GM19372 (cell line): ENCODE results near the gene IDH3A.

Source experiments
- ATAC-seq: cut with Tn5 transposase; IDR thresholded peaks from one replicate; pipeline ENCODE4 v1.9.1; 2021; ENCODE audit warnings: mild to moderate bottlenecking, low read depth, moderate library complexity; ENCODE audit not compliant: unreplicated experiment

IDH3A gene

DNA sequence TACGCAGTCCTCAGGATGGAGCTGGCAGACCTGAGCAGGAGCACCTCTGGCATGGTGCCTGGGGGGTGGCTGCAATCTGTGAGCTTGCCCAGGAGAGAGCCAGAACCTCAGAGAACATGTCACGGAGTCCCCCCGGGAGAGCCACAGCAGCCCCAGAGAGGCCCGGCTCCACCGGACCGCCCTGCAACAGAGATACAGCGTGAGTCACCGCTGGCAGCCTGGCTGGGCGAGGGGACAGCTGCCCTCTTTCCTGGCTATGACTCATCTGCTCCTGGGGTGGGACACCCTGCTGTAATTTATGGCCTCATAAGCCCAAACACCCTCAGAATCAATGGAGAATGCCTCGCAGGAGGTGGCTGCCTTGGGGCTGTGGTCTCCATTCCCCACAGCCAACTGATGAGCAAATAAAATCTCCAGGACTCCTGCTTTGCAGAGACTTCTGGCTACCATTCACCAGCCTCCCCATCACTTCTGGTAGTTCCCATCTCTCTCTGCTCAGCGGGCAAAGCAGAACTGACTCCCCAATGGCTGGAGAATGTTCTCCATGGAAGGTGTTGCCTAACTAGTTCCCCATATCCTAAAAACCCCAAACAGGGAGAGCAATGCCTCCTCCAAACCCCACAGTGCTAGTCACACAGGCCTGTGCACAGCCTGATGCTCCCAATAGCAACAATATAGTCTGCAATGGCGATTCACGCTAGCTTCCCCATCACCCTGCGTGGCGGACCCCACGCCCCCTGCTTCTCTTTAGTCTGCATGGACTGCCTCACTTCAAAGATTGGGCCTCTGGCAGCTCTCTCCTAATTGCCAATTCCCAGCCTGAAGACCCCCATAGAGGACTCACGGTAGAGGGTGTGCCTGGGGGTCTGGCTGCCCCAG is 63.6 kb downstream of the IDH3A start:
- no peak for ATAC-seq

DNA sequence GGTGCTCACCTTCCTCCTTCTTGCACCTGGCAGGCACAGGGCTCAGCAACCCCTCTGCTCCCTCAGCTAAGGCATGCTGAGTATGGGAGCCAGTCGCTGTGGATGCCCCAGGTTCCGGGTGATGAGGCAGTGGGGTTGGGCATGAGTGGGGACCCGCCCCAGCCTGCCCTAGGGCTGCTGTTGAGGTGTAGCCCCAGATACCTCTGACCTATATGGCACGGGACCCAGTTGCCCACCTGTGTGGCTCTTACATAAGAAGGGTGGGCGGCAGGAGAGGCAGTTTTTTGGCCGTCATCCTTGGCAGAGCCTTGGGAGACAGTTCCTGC is 64.2 kb downstream of the IDH3A start:
- ATAC-seq: no peak

- ATAC-seq: no peak
Measured at GRCh38 chr15:78213956-78214355, 64.8 kb downstream of the IDH3A start.

DNA sequence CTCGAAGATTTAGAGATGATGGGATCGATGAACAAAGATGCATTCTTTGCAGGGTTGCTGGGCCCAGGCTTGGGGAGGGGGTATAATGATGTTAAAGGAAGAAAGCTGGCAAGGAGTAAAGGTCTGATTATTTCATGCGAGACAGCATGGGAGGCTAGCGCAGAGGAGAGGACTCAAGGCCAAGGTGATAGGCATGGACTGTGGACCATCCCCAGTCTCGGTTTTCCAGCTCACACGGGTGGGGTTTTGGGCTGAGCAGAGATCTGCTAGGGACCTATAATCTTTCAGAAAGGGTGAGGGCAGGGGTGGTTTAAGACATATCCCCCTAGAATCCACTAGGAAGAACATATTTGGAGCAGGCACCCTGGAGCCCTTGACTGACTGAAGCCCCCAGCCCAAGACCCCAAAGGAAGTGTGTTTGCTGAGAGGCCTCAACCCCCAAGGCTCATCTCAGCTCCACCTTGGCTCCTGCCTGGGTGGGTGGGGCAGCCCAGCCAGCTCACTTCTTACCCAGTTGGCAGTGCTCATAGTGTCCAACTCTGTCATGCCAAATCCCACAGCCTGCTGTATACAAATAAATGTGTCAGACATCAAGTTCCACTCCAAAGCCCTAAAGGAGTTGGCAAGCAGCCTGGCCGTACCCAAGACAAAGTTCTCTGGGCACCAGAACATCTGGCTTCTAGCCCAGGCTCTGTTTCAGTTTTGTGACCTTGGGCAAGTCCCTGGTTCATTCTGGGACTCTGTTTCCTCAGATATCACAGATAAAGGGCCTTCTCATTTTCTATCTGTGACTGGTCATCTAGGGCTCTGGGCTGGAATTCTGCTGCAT is 67.3 kb downstream of the IDH3A start:
- ATAC-seq: no peak

DNA sequence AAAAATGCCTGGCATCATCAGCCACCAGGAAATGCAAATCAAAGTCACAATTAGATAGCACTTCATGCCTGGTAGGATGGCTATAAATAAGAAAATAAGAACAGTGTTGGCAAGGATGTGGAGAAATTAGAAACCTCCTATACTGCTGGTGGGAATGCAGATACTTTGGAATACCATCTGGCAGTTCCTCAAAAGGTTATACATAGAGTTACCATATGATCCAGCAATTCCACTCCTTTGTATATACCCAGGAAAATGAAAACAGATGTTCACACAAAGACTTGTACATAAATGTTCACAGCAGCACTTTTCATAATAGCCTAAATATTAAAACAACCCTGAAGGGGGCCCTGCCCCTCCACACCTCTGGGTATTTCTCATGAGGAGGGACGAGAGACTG is 71.6 kb downstream of the IDH3A start:
- no peak for ATAC-seq
